ENCODE measurements around the gene PRKAG2.

- TF ChIP-seq, protein P1, sequence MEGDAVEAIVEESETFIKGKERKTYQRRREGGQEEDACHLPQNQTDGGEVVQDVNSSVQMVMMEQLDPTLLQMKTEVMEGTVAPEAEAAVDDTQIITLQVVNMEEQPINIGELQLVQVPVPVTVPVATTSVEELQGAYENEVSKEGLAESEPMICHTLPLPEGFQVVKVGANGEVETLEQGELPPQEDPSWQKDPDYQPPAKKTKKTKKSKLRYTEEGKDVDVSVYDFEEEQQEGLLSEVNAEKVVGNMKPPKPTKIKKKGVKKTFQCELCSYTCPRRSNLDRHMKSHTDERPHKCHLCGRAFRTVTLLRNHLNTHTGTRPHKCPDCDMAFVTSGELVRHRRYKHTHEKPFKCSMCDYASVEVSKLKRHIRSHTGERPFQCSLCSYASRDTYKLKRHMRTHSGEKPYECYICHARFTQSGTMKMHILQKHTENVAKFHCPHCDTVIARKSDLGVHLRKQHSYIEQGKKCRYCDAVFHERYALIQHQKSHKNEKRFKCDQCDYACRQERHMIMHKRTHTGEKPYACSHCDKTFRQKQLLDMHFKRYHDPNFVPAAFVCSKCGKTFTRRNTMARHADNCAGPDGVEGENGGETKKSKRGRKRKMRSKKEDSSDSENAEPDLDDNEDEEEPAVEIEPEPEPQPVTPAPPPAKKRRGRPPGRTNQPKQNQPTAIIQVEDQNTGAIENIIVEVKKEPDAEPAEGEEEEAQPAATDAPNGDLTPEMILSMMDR (IDR thresholded peaks at IDR 0.05), result no peak
- TF ChIP-seq RAD21 (IDR thresholded peaks at IDR 0.05; ENCODE audit: low read length), result no peak
- no peak for TF ChIP-seq EZH2phosphoT487 (IDR thresholded peaks at IDR 0.05; ENCODE audit: borderline replicate concordance, low read depth)
- no peak for TF ChIP-seq MEF2A (IDR thresholded peaks at IDR 0.05; ENCODE audit: borderline replicate concordance, low read depth)
- TF ChIP-seq SMC3 (IDR thresholded peaks at IDR 0.05; ENCODE audit: low read depth, low read length), result no peak
- TF ChIP-seq, protein P2, sequence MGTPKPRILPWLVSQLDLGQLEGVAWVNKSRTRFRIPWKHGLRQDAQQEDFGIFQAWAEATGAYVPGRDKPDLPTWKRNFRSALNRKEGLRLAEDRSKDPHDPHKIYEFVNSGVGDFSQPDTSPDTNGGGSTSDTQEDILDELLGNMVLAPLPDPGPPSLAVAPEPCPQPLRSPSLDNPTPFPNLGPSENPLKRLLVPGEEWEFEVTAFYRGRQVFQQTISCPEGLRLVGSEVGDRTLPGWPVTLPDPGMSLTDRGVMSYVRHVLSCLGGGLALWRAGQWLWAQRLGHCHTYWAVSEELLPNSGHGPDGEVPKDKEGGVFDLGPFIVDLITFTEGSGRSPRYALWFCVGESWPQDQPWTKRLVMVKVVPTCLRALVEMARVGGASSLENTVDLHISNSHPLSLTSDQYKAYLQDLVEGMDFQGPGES (IDR thresholded peaks at IDR 0.05; ENCODE audit: low read depth, low read length), result no peak
- TF ChIP-seq NRF1 (IDR thresholded peaks at IDR 0.05; ENCODE audit: low read depth, low read length), result no peak
- TF ChIP-seq EP300 (IDR thresholded peaks at IDR 0.05; ENCODE audit: borderline replicate concordance in 1 of 2, low read depth in 1 of 2, low read length in 1 of 2), result no peak
- no peak for TF ChIP-seq POLR2AphosphoS5 (IDR thresholded peaks at IDR 0.05; ENCODE audit: low read depth, low read length)
- TF ChIP-seq SIN3A (IDR thresholded peaks at IDR 0.05; ENCODE audit: borderline replicate concordance, low read depth, low read length), result no peak
- TF ChIP-seq RFX5 (IDR thresholded peaks at IDR 0.05; ENCODE audit: low read length), result no peak
- TF ChIP-seq, protein P3, sequence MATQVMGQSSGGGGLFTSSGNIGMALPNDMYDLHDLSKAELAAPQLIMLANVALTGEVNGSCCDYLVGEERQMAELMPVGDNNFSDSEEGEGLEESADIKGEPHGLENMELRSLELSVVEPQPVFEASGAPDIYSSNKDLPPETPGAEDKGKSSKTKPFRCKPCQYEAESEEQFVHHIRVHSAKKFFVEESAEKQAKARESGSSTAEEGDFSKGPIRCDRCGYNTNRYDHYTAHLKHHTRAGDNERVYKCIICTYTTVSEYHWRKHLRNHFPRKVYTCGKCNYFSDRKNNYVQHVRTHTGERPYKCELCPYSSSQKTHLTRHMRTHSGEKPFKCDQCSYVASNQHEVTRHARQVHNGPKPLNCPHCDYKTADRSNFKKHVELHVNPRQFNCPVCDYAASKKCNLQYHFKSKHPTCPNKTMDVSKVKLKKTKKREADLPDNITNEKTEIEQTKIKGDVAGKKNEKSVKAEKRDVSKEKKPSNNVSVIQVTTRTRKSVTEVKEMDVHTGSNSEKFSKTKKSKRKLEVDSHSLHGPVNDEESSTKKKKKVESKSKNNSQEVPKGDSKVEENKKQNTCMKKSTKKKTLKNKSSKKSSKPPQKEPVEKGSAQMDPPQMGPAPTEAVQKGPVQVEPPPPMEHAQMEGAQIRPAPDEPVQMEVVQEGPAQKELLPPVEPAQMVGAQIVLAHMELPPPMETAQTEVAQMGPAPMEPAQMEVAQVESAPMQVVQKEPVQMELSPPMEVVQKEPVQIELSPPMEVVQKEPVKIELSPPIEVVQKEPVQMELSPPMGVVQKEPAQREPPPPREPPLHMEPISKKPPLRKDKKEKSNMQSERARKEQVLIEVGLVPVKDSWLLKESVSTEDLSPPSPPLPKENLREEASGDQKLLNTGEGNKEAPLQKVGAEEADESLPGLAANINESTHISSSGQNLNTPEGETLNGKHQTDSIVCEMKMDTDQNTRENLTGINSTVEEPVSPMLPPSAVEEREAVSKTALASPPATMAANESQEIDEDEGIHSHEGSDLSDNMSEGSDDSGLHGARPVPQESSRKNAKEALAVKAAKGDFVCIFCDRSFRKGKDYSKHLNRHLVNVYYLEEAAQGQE (IDR thresholded peaks at IDR 0.05; ENCODE audit: low read depth, low read length), result no peak
These were observed 75.6 kb downstream of the PRKAG2 start for GRCh38 chr7:151801291-151801690.
